Dermis blood vessel endothelial cell (primary cell): ENCODE data around the gene BARHL2. TPM values are rescaled to one million over a fixed set of nuclear protein-coding genes. Genes with fewer than 3 reads are reported as not detected.

Source experiments
- DNase-seq: peaks from one replicate; pipeline ENCODE4 v3.0.0; 2010
- total RNA-seq: library from RNA; depleted of rRNA; stranded (reverse); fragments of >200 nt; gene quantifications from 2 replicates; pipeline ENCODE4 v1.2.3, GENCODE V29; 2014

Gene BARHL2
- total RNA-seq, 1 donor from 2014 or later: not detected

DNA sequence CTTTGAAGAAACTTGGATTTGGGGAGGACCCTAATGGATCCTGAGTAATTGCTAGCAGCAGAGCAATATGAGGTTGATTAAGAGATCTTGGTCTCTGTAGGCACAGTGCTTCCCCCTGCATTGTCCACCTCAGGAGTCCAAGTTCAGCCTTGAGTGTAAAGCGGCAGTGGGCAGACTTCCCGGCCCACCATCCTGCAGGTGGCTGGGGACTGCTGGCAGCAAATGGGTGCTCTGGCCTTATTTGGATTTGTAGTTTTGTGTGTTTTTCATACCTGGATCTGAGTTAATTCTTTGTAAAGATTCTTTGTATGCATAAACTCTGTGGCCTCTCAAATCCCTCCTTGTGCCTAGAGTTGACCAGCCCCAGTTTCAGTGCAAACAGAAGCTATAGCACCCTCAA lies 7.6 kb downstream of the BARHL2 start:
- no peak for DNase-seq

DNA sequence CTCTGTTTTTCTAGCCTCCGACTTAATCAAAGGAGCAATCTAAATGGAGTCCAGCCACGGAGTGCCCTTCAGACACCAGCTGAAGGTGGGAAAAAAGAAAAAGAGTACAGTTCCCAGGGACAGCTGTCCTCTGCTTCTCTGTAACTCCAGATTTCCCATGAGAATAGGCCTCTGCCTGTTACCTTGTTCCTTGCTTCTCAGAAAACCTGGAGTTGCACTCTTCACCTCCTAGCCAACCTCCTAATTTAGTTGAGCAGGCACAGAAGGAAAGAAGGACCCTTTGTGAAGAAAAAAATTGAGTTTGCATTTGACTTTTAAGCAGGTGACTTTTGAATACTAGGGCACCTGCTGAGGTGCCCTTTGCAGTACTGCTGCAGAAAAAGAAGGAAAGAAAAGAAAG lies 8.3 kb downstream of the BARHL2 start:
- DNase-seq: no peak

DNA sequence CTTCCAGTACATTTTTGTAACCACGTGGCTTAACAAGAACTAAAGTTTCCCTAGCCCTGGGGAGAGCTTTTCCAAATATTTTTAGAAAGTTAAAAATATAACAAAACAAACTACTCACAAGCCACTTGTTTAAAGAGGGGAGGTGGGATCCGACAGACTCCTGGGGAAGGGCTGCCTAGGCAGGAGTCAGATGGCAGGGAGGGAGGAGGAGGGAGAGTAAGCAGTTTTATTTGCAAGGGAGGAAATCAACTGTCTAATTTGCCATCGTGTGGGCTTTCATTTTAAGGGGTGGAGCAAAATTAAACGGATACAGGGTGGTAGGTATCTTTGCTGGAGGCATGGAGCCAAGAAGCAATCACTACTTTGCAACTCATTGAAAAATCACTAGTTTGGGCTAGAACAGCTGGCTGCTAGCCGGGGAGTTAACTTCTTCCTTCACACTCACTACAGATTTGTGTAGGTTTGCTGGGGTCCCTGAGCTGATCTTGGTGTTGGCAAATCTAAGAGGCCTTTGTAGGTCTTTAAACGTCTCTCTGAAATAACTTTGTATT lies 8.8 kb downstream of the BARHL2 start:
- DNase-seq: no peak

DNA sequence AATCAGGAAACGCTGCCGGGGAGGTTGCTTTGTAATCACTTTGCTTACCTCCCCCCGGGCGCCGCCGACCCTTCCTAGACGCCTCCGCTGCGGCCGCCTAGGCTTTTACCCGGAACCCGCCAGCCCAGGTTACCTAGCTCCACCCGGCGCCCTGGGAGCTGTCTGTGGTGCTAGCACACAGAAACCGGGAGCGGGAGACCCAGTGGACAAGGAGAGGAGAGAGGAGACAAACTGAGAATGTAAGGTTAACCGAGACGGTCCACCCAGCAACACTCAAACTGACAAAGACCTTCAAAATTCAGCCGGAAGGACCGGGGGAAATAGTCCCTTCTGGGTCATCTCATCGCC lies 9.8 kb downstream of the BARHL2 start:
- peak; percentile 53 for DNase-seq

DNA sequence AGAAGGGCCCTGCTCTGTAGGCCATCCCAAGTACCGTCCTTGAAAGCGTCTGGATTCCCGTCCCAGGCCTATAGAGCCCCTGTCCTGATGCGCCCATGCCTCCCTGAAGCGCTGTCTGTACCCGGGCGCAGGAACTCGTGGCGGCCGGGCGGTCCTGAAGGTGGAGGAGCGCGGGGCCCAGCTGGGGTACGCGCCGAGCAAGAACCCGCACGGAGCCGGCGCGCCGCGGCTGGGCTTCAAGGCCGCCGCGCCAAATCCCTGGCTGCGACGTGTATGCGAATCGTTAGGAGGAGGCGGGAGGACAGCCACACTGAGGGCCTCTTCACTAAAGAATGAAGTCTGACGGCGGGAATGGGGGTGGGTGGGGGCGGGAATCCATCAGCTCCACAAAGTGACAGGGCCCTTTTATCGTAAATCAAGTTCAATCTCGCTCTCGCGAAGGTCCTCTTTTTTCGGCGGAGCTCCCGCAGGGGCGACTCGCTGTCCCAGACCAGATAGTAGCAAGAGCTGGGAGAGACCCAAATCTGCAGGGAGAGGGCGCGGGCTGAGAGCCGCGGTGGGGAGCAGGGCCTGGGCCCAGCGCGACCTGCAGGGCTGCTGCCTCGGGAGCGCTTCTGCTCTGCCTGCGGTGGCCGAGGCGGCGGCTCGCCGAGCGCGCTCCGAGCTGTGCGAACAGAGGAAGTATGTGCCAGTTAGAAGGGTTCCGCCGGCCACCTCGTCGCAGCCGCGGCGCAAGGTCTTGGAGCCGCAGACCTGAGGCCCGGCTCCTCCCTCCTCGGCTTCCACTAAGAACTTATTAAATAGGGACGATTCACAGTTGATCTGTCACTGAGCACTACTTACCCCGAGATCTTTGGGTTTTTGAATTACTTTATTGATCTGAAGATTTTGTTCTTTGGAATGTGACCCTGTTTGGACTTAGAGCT lies 10.4 kb downstream of the BARHL2 start:
- DNase-seq: peak; percentile 32

DNA sequence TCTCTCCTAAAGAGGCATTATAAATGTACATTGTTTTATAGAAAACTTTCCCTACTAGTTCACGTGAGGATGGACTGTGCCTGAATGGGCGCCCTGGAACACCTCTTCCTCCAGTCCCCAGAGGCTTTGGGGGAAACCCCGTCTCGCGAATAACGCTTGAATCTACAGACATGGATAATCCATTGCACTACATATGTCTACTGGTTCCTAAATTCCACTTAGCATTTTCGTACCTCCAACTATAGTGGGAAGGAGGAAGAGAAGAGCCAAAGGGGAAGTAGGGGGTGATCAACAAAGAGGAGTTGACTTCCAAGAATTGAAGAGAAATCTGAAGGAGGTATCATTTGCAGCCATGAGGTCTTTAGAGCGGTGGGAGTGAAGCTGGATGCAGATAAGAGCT lies 11.1 kb downstream of the BARHL2 start:
- DNase-seq: no peak

DNA sequence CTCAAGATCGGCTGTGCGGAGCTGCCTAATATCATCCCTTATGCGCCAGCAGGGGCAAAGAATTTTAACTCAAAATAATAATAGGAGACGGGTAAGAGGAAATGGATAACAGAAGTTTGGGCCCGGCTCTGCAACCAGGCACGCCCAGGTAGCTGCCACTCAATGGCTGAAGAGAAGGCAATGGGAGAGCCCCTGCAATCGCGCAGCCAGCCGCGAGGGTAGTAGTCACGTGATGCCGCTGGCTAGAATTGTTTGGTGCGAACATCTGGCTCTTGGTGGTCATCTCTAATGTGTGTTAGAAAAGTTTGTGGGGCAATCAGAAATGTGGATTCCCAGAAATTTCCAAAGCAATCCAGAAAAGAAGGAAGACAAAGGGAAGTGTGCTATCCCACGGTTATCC lies 12.3 kb downstream of the BARHL2 start:
- no peak for DNase-seq

DNA sequence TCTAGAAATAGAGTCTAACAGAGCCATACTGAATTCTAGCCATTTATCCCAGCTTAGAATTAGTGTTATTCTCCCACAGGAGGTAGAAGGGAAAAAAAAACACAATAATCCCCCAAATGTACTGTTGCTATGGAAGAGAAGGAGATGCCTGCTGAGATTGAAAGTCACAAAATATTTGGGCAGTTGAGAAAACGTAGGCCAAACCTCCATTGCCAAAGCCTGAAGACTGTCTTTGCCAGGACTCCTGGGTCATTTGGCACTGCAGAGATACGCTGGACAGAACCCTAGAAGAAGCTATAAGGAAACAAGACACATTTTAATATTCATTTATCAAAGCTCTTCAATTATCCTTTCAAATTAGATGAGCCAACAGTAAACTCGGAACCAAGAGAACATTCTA lies 22.3 kb downstream of the BARHL2 start:
- DNase-seq: no peak

DNA sequence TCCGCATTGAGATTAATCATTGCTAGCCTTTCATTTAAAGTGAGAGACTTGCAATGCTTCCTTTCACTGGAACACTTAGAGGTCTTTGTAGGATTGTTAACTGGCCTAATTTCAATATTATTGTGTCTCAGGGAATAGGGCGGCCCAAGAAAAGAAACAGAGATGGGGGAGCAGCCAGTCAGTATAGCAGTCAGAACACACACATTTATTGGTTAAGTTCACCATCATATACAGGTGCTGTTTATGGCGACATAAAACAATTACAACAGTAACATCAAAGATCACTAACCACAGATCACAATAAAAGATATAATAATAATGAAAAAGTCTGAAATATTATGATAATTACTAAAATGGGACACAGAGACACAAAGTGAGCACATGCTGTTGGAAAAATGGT lies 29.4 kb downstream of the BARHL2 start:
- no peak for DNase-seq

DNA sequence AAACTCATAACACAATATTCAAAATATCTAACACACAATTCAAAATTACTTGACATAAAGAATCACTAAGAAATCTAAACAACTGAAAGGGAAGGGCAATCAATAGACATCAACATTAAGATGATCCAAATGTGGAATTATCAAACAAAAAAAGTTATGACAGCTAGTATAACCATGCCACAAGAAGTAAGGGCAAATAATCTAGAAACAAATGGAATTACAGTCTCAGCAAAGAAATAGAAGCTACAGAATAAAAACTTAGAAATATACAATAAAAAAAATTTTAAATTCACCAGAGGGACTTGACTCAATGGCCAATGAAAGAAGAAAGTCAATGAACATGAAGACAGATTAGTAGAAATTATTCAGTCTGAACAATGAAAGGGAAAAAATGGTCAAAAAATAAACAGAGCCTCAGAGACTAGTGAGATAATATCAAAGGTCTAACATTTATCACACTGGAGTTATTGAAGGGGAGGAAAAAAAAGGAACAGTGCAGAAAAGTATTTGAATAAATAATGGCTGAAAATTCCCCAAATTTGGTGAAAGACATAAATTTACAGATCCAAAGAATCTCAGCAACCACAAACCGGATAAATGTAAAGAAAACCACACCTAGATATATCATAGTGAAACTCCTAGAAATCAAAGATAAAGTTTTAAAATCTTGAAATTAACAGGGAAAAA lies 41.8 kb downstream of the BARHL2 start:
- no peak for DNase-seq

DNA sequence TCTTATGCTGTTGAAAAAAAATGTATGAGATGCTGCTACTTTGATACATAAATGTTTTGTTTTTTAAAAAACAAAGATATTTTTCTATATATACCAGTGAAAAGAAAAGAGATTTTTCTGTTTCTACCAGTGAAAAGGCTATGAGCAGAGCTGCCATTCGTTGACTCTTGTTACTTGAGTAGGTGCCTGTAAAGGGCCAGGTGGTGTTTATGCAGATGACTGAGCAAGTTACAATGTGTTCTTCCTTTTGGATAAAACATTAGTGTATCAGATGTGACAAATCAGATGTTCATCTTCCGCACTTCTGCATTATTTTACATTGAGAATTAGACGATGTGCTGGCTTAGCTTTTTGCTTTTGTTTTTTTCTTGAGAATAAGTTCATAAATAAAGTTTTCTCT lies 45.4 kb downstream of the BARHL2 start:
- DNase-seq: no peak

DNA sequence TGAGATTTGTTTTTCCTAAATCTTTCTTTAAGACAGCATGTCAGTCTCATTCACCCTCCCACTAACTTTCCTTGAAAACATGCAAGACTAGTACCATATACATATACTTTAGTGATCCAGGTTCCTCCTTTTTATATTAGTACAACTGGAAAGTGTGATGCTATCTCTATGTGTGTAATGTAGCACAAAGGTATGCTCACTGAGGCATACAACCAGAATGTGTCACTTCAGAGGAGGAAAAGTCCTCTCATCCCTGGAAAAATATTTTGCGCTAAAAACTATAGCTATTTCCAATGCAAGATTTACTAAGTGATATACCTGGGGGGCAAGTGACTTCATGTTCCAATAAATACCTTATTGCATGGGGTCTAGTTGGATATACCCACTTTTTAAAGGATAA lies 45.9 kb downstream of the BARHL2 start:
- DNase-seq: no peak
